Stimulated activated CD4-positive, alpha-beta T cell treated with anti-CD3 and anti-CD28 coated beads, Interleukin-12 subunit alpha, Interleukin-12 subunit beta, amount 100 ng/mL, for 48 hours (primary cell): Measurements from ENCODE around the gene MKI67.
"Not testable (repeated sequence)": the region's sequence is repeated elsewhere in the genome, so short reads cannot be mapped to it uniquely, and the experiment has no call there.

ENCODE experiments used
- DNase-seq, 3 donors: peaks; one replicate each; pipeline ENCODE4 v3.0.0-alpha.2; 2020; ENCODE audit warnings: low read depth in 2 of 3, low spot score in 1 of 3

Gene MKI67

GRCh38 chr10:128150561-128150960 lies 24.3 kb upstream of the MKI67 start:
- DNase-seq: no peak

- peak; percentile 48 to 70 (median 62) for DNase-seq
Observed at GRCh38 chr10:128150045-128150493, 23.8 kb upstream of the MKI67 start.

GRCh38 chr10:128149267-128150014 lies 23.2 kb upstream of the MKI67 start:
- DNase-seq: no peak

GRCh38 chr10:128147669-128148068 lies 21.4 kb upstream of the MKI67 start:
- no peak for DNase-seq

GRCh38 chr10:128147064-128147463 lies 20.8 kb upstream of the MKI67 start:
- peak in 1 of 3 donors; percentile 8 for DNase-seq

- no peak for DNase-seq
Observed at GRCh38 chr10:128144547-128144946, 18.3 kb upstream of the MKI67 start.

GRCh38 chr10:128143531-128143930 lies 17.3 kb upstream of the MKI67 start:
- no peak for DNase-seq

GRCh38 chr10:128140425-128140824 lies 14.2 kb upstream of the MKI67 start:
- no peak for DNase-seq

- not testable (repeated sequence) for DNase-seq
Observed at GRCh38 chr10:128138429-128138828, 12.2 kb upstream of the MKI67 start.

GRCh38 chr10:128137877-128138276 lies 11.7 kb upstream of the MKI67 start:
- no peak for DNase-seq

GRCh38 chr10:128130051-128130450 lies 3.8 kb upstream of the MKI67 start:
- DNase-seq: no peak

GRCh38 chr10:128128582-128128981 lies 2.4 kb upstream of the MKI67 start:
- no peak for DNase-seq

- peak in 1 of 3 donors; percentile 14 for DNase-seq
Observed at GRCh38 chr10:128125416-128125943, 743 bp downstream of the MKI67 start.

GRCh38 chr10:128124813-128125403 lies 1.3 kb downstream of the MKI67 start:
- no peak for DNase-seq

- no peak for DNase-seq
Observed at GRCh38 chr10:128123846-128124245, 2.4 kb downstream of the MKI67 start.

GRCh38 chr10:128122931-128123330 lies 3.3 kb downstream of the MKI67 start:
- no peak for DNase-seq

GRCh38 chr10:128121750-128122412 lies 4.3 kb downstream of the MKI67 start:
- DNase-seq: no peak

- DNase-seq: no peak
Observed at GRCh38 chr10:128116851-128117615, 9.2 kb downstream of the MKI67 start.

- no peak for DNase-seq
Observed at GRCh38 chr10:128116187-128116586, 10.0 kb downstream of the MKI67 start.

- DNase-seq: no peak
Observed at GRCh38 chr10:128115356-128115755, 10.9 kb downstream of the MKI67 start.

GRCh38 chr10:128114901-128115300 lies 11.3 kb downstream of the MKI67 start:
- no peak for DNase-seq
